ENCODE results near the gene HOXA5. TPM values are rescaled to one million over a fixed set of nuclear protein-coding genes. Genes with fewer than 3 reads are reported as not detected.
A peak's percentile ranks its signal among the peaks of the same experiment; 100 is the strongest.

HOXA5 gene
- total and polyA plus RNA-seq, 8 donors, result 2.9 to 53.1 (median 10.7) TPM

GRCh38 chr7:27148756-27149641 lies 5.5 kb upstream of the HOXA5 start:
- peaks cover 0 to 21% (median 0%) of the 10 kb centered on the region in 4 donors for H3K9me3 ChIP-seq
- WGBS, 5 donors, result 47 to 57% (median 48%) methylated on average over 17 to 30 of the region's 30 CpGs
- peaks cover 20 to 57% (median 42%) of the 10 kb centered on the region in 4 donors for H3K4me1 ChIP-seq
- no peak for DNase-seq
- TF ChIP-seq CTCF (IDR thresholded peaks at IDR 0.05) (no peak), POLR2A (IDR thresholded peaks at IDR 0.05) (no peak), EP300 (IDR thresholded peaks at IDR 0.05) (no peak), POLR2AphosphoS5 (IDR thresholded peaks at IDR 0.05) (no peak)
- H3K27me3 ChIP-seq, result peaks cover 5 to 100% (median 89%) of the 10 kb centered on the region in 3 donors
- H3K36me3 ChIP-seq, result no peaks in the 10 kb centered on the region
- H3K27ac ChIP-seq, result peak overlapping the region; percentile 72 to 99 (median 88)
- peak overlapping the region; percentile 46 to 64 (median 52) for H3K4me3 ChIP-seq
- intact Hi-C loops (cut with DNase I; ENCODE audit: low total_unique reads), result no loop called here

GRCh38 chr7:27148031-27148755 lies 4.7 kb upstream of the HOXA5 start:
- WGBS, 5 donors, result 26 to 34% (median 30%) methylated on average over 26 to 28 of the region's 28 CpGs

GRCh38 chr7:27147199-27148030 lies 3.9 kb upstream of the HOXA5 start, which contains the start of gene HOXA6:
TSS of gene HOXA6 (minus strand) at chr7:27147774. CDS start at chr7:27147749, 25 bp downstream.
- Histone ChIP-seq H3K36me3 (peaks cover 0 to 5% (median 0%) of the 10 kb centered on the region in 4 donors), H3K27me3 (peaks cover 5 to 100% (median 90%) of the 10 kb centered on the region in 3 donors), H3K4me1 (peaks cover 15 to 57% (median 38%) of the 10 kb centered on the region in 4 donors), H3K9me3 (peaks cover 0 to 26% (median 0%) of the 10 kb centered on the region in 4 donors), H3K27ac (peak within 1 kb of the TSS; percentile 72 to 99 (median 88)), H3K4me3 (peak within 1 kb of the TSS; percentile 33 to 64 (median 52))
- intact Hi-C loops (cut with DNase I; ENCODE audit: low total_unique reads), result no loop called here
- WGBS, 5 donors, result 11 to 23% (median 18%) methylated on average over 53 to 63 of the region's 63 CpGs
- DNase-seq, result peak; percentile 53 to 84
- no peak for TF ChIP-seq EP300 (IDR thresholded peaks at IDR 0.05)
- TF ChIP-seq POLR2A (IDR thresholded peaks at IDR 0.05), result no peak
- TF ChIP-seq POLR2AphosphoS5 (IDR thresholded peaks at IDR 0.05), result no peak

More at GRCh38 chr7:27148031-27148755, 4.7 kb upstream of the HOXA5 start:
- no peak for TF ChIP-seq POLR2AphosphoS5 (IDR thresholded peaks at IDR 0.05)
- no peak for TF ChIP-seq EP300 (IDR thresholded peaks at IDR 0.05)
- no peak for TF ChIP-seq POLR2A (IDR thresholded peaks at IDR 0.05)
- TF ChIP-seq CTCF (IDR thresholded peaks at IDR 0.05), result no peak
- Histone ChIP-seq H3K27me3 (peaks cover 5 to 100% (median 90%) of the 10 kb centered on the region in 3 donors), H3K27ac (peak overlapping the region; percentile 72 to 99 (median 88)), H3K4me1 (peaks cover 20 to 60% (median 43%) of the 10 kb centered on the region in 4 donors), H3K36me3 (no peaks in the 10 kb centered on the region), H3K9me3 (peaks cover 0 to 26% (median 0%) of the 10 kb centered on the region in 4 donors), H3K4me3 (peak overlapping the region; percentile 33 to 64 (median 52))
- intact Hi-C loops (cut with DNase I; ENCODE audit: low total_unique reads), result no loop called here
- DNase-seq, result no peak

- WGBS, 5 donors, result 44 to 69% (median 64%) methylated on average over 5 of the region's 5 CpGs
- peaks cover 0 to 5% (median 0%) of the 10 kb centered on the region in 4 donors for H3K36me3 ChIP-seq
- H3K4me1 ChIP-seq, result peaks cover 14 to 50% (median 32%) of the 10 kb centered on the region in 4 donors
- TF ChIP-seq EP300 (IDR thresholded peaks at IDR 0.05) (no peak), CTCF (IDR thresholded peaks at IDR 0.05) (no peak), POLR2A (IDR thresholded peaks at IDR 0.05) (no peak), POLR2AphosphoS5 (IDR thresholded peaks at IDR 0.05) (no peak)
- H3K9me3 ChIP-seq, result peaks cover 0 to 26% (median 0%) of the 10 kb centered on the region in 4 donors
- H3K4me3 ChIP-seq, result peak overlapping the region in 3 of 4 donors; percentile 48 to 64 (median 55)
- H3K27me3 ChIP-seq, result peaks cover 5 to 100% (median 88%) of the 10 kb centered on the region in 3 donors
- intact Hi-C loops (cut with DNase I; ENCODE audit: low total_unique reads), result no loop called here
- DNase-seq, result no peak
- peak overlapping the region; percentile 35 to 99 (median 88) for H3K27ac ChIP-seq
Measured at GRCh38 chr7:27146491-27147198, 3.2 kb upstream of the HOXA5 start.
